LNCaP clone FGC (cell line): Measurements from ENCODE around the gene ZBTB6.
"Not testable (repeated sequence)": the region's sequence is repeated elsewhere in the genome, so short reads cannot be mapped to it uniquely, and the experiment has no call there.

Experiments used
- DNase-seq: peaks from one replicate; pipeline ENCODE4 v3.0.0-alpha.2; 2011; ENCODE audit warnings: low read depth
- H3K4me3 ChIP-seq: 2 replicates; pipeline ENCODE4 v1.5.1; 2011; ENCODE audit warnings: mild to moderate bottlenecking, low read depth, low read length, control low read depth
- TF ChIP-seq, protein P1 (sequence below): IDR thresholded peaks from 2 replicates; pipeline ENCODE4 v1.5.1; 2012; ENCODE audit warnings: mild to moderate bottlenecking; ENCODE audit not compliant: control insufficient read depth, insufficient read depth; ENCODE audit errors: extremely low read depth

ZBTB6 gene

DNA sequence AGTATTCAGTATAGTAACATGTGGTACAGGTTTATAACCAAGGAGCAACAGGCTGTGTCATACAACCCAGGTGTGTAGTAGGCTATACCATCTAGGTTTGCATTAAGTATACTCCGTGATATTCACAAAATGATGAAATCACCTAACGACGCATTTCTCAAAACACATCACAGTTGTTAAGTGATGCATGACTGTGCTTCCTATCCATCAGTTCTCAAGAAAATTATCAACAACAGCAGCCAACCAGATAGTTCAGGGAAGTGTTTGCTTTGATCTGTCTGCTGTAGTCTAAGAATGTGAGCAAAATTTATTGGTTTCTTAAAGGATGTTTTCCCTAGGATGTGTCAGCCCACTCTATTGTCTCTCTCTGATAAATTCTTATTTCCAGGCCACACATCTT lies 10.8 kb upstream of the ZBTB6 start:
- DNase-seq = no peak
- TF ChIP-seq, protein P1, sequence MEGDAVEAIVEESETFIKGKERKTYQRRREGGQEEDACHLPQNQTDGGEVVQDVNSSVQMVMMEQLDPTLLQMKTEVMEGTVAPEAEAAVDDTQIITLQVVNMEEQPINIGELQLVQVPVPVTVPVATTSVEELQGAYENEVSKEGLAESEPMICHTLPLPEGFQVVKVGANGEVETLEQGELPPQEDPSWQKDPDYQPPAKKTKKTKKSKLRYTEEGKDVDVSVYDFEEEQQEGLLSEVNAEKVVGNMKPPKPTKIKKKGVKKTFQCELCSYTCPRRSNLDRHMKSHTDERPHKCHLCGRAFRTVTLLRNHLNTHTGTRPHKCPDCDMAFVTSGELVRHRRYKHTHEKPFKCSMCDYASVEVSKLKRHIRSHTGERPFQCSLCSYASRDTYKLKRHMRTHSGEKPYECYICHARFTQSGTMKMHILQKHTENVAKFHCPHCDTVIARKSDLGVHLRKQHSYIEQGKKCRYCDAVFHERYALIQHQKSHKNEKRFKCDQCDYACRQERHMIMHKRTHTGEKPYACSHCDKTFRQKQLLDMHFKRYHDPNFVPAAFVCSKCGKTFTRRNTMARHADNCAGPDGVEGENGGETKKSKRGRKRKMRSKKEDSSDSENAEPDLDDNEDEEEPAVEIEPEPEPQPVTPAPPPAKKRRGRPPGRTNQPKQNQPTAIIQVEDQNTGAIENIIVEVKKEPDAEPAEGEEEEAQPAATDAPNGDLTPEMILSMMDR = no peak
- no peak overlapping the region for H3K4me3 ChIP-seq

DNA sequence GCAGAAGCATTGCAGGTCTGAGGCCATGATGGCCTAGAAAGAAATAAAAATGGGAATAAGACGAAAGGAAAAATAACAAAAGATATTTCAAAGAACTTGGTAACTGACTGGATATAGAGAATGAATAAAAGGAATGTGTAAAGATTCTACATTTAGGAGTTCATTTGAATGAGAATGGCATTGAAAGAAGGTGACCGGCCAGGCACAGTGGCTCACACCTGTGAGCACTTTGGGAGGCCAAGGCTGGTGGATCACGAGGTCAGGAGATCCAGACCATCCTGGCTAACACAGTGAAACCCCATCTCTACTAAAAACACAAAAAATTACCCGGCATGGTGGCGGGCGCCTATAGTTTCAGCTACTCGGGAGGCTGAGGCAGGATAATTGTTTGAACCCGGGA lies 9.6 kb upstream of the ZBTB6 start:
- DNase-seq = no peak
- H3K4me3 ChIP-seq = no peak overlapping the region
- TF ChIP-seq, protein P1 = no peak

DNA sequence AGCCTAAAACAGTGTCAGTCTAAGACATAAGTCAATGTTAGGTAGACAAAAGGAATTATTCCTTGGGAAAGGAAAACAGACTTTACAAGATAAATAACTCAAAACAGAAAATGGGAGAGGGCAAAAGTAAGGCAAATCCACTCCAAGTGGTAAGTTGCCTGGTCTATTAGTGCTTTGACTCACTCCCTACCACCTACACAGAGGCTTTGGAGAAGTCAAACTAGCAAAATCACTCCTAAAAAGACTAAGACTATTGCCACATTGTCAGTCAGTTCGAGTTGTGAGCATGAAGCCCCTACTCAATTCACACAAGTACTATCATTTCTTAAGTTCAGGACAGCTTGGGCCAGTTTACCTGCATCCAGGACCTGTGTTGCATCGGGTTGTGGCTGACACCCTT lies 5.2 kb upstream of the ZBTB6 start:
- TF ChIP-seq, protein P1 = no peak
- no peak overlapping the region for H3K4me3 ChIP-seq
- DNase-seq = no peak

DNA sequence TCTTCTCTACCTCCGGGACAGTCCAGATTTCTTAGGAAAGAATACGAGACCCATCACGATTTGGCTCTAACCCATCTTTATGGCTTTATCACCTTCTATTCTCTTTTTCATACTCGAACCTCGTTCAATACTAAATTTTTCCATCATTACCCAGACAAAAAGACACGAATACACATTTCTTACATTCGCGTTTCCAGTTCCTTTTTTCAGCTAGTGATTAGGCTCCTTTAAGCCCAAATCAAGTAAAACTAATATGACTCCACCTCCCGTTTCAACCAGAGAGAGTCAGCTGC lies 506 bp downstream of the ZBTB6 start:
- peak overlapping the region; percentile 92 for H3K4me3 ChIP-seq
- no peak for DNase-seq
- TF ChIP-seq, protein P1 = no peak

DNA sequence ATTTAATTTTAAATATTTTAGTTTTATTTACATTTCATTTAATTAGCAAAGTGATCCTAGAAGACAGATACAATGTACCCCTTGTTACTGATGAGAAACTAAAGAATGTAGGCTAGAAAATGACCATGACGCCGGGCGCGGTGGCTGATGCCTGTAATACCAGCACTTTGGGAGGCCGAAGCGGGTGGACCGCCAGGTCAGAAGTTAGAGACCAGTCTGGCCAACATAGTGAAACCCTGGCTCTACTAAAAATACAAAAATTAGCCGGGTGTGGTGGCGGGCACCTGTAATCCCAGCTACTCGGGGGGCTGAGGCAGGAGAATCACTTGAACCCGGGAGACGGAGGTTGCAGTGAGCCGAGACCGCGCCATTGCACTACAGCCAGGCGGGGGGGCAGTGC lies 7.0 kb downstream of the ZBTB6 start:
- H3K4me3 ChIP-seq, DNase-seq: not testable (repeated sequence)

DNA sequence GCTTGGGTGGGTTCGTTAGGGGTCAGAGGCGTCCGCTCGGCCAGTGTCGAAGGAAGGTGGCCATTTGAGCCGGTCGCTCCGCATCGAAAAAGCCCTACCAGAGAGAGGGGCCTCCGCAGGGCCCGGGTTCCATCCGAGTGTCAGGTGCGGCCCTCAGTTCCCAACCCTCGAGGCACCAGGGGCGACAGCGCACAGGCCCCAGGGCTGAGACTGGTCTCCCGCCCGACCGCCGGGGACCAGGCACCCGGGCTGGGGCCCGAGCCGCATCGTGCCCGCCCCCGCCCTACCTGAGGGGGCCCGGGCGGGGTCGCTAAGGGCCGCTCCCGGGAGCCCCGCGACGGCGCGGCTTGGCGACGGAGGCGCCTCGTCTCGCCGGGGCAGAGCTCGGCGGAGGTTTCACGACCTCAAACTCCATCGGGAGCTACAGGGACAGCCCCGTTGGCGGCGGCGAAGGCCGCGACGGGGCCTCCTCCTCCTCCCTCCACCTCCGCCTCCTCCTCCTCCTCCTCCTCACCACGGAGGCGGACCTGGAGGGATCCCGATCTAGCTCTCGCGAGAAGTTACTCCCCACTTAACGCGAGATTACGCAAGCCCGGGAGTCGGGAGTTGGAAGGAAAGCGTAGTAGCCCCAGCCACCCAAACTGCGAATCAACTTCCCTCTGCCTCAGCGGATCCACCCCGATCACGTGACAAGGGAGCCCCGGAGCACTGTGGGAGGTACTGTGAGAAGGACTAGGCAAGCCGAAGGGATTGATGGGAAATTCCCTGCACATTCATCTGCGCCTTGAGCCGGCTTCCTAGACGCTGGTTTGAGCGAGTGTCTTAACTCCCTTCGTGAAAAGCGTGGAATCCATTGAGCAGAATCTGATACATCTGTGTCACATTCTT lies 8.1 kb downstream of the ZBTB6 start, which contains the start of gene RC3H2:
RC3H2 (minus strand) TSS at position 537 of the 888 bp plus-strand sequence. CDS start 7,850 bp downstream, outside the sequence.
- H3K4me3 ChIP-seq = peak within 1 kb of the TSS; percentile 93
- TF ChIP-seq, protein P1 = no peak
- peak; percentile 100 for DNase-seq

DNA sequence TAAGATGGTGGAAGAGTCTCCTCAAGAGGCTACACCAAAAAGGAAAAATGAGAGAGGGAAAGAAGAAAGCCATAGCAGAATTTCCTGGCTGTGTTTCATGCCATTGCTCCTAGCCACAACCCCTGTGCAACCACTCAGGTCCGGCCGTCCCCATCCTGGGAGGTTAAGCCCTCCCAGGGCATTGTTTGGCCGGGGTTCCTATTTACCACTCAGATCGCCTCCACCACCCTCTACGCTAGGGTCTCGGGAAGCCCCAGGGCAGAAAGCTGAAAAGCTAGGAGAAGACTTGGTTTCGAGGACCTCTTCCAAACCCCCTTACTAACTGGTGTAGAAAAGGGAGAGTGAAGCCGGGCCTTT lies 8.7 kb downstream of the ZBTB6 start:
- H3K4me3 ChIP-seq = peak overlapping the region; percentile 93
- DNase-seq = no peak
- TF ChIP-seq, protein P1 = no peak
